SU-DHL-6 (cell line): Measurements from ENCODE around the gene NOPCHAP1.

Experiments used
- CTCF ChIP-seq: fragments of 200-600 bp; sonication (generic); IDR thresholded peaks from one replicate; pipeline ENCODE4 v1.5.1; 2017; ENCODE audit warnings: antibody characterized with exemption, mild to moderate bottlenecking, low read length, moderate library complexity; ENCODE audit not compliant: insufficient read depth, poor library complexity, severe bottlenecking
- EZH2phosphoT487 ChIP-seq: fragments of 200-600 bp; sonication (generic), shearing (Covaris generic); conservative IDR thresholded peaks from 2 replicates; pipeline ENCODE4 v1.6.1; 2018; ENCODE audit warnings: mild to moderate bottlenecking, antibody characterized with exemption, low read length, moderate library complexity, mixed read lengths

GRCh38 chr12:105018012-105018411 lies 31.9 kb downstream of the NOPCHAP1 start:
- TF ChIP-seq CTCF = no peak
- TF ChIP-seq EZH2phosphoT487 = no peak
